Lower leg skin (tissue), 4 donors: Measurements from ENCODE around the gene NRG3. TPM values are rescaled to one million over a fixed set of nuclear protein-coding genes. Genes with fewer than 3 reads are reported as not detected.

ENCODE experiments used
- DNase-seq, 2 donors: peaks; one replicate each; pipeline ENCODE4 v3.0.0-alpha.2; 2019; ENCODE audit warnings: low spot score in 2 of 2
- H3K4me3 ChIP-seq: fragments of 200-600 bp; sonication (generic); 2 replicates; pipeline ENCODE4 v1.5.1; 2017; ENCODE audit warnings: mild to moderate bottlenecking, low read depth; ENCODE audit not compliant: poor library complexity, severe bottlenecking
- POLR2A ChIP-seq, 2 donors: fragments of 450-650 bp; IDR thresholded peaks; one replicate each; pipeline ENCODE4 v1.6.1; 2016 to 2017; ENCODE audit warnings: antibody characterized with exemption in 2 of 2, mild to moderate bottlenecking in 1 of 2, moderate library complexity in 1 of 2
- WGBS, 2 donors: methylation state at CpG; one replicate each; pipeline ENCODE4 v1.1.5; 2018; 5-methylcytosine and 5-hydroxymethylcytosine counted together
- intact Hi-C: fragments of 100-400 bp; cut with DNase I; formaldehyde crosslinking; loops from one replicate; pipeline ENCODE4 v1.15.0; 2023; ENCODE audit warnings: low total_unique reads
- total RNA-seq, 4 donors: library from RNA; depleted of rRNA; stranded (reverse); fragments of >200 nt; gene quantifications; one replicate each; pipeline ENCODE4 v1.1.0, GENCODE V29; 2016
- TF ChIP-seq, protein P1 (sequence below), 3 donors: fragments of 450-650 bp; IDR thresholded peaks; one replicate each; pipeline ENCODE4 v1.5.1; 2016; ENCODE audit warnings: antibody characterized with exemption in 3 of 3, mild to moderate bottlenecking in 3 of 3, moderate library complexity in 2 of 3

The NRG3 gene
- total RNA-seq, 4 donors from 2014 or later = 0.15 to 2.5 (median 0.50) TPM

DNA sequence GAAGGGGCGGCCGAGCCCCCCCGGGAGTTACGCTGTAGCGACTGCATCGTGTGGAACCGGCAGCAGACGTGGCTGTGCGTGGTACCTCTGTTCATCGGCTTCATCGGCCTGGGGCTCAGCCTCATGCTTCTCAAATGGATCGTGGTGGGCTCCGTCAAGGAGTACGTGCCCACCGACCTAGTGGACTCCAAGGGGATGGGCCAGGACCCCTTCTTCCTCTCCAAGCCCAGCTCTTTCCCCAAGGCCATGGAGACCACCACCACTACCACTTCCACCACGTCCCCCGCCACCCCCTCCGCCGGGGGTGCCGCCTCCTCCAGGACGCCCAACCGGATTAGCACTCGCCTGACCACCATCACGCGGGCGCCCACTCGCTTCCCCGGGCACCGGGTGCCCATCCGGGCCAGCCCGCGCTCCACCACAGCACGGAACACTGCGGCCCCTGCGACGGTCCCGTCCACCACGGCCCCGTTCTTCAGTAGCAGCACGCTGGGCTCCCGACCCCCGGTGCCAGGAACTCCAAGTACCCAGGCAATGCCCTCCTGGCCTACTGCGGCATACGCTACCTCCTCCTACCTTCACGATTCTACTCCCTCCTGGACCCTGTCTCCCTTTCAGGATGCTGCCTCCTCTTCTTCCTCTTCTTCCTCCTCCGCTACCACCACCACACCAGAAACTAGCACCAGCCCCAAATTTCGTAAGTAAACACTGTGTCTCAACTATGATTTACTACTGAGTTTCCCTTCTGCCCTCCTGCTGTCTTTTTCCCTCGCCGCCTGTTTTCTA lies 666 bp downstream of the NRG3 start:
- intact Hi-C loops = no loop called here
- TF ChIP-seq POLR2A (IDR thresholded peaks at IDR 0.05) = no peak
- TF ChIP-seq, protein P1, sequence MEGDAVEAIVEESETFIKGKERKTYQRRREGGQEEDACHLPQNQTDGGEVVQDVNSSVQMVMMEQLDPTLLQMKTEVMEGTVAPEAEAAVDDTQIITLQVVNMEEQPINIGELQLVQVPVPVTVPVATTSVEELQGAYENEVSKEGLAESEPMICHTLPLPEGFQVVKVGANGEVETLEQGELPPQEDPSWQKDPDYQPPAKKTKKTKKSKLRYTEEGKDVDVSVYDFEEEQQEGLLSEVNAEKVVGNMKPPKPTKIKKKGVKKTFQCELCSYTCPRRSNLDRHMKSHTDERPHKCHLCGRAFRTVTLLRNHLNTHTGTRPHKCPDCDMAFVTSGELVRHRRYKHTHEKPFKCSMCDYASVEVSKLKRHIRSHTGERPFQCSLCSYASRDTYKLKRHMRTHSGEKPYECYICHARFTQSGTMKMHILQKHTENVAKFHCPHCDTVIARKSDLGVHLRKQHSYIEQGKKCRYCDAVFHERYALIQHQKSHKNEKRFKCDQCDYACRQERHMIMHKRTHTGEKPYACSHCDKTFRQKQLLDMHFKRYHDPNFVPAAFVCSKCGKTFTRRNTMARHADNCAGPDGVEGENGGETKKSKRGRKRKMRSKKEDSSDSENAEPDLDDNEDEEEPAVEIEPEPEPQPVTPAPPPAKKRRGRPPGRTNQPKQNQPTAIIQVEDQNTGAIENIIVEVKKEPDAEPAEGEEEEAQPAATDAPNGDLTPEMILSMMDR (IDR thresholded peaks at IDR 0.05) = no peak
- H3K4me3 ChIP-seq = no peak overlapping the region
- 3 to 4% methylated on average over 33 to 41 of the region's 49 CpGs for WGBS, 2 donors
- no peak for DNase-seq

- TF ChIP-seq POLR2A (IDR thresholded peaks at IDR 0.05) = no peak
- TF ChIP-seq, protein P1 (IDR thresholded peaks at IDR 0.05) = no peak
- intact Hi-C loops = no loop called here
- WGBS, 2 donors = 7 to 8% methylated on average over 25 of the region's 25 CpGs
- H3K4me3 ChIP-seq = no peak overlapping the region
- no peak for DNase-seq
These were observed 1.5 kb downstream of the NRG3 start for GRCh38 chr10:81876253-81877077.

DNA sequence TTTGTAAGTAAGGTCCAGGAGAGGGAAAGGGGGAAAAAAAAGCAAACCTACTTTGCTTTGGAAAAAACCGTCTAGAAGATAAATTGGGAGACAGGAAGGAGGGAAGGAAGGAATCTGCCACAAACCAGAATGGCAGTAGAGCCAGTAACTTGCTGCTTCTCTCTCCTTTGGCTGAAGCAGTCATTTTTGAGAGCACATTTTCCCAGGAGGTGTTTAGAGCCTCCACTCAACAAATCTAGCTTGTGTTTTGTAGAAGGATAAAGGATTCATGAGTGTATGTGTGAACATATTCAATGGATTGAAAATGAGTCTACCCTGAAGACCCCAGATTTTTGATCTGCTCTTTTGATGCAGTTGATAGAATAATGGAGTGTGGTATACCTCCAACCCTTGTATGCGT lies 2.6 kb downstream of the NRG3 start:
- DNase-seq = no peak
- TF ChIP-seq POLR2A (IDR thresholded peaks at IDR 0.05) = no peak
- TF ChIP-seq, protein P1 (IDR thresholded peaks at IDR 0.05) = no peak
- no peak overlapping the region for H3K4me3 ChIP-seq
- 48 to 68% methylated on average over 2 of the region's 2 CpGs for WGBS, 2 donors
- intact Hi-C loops = no loop called here

GRCh38 chr10:81882011-81882410 lies 7.0 kb downstream of the NRG3 start:
- no peak for DNase-seq
- H3K4me3 ChIP-seq = no peak overlapping the region
- TF ChIP-seq POLR2A (IDR thresholded peaks at IDR 0.05) = no peak
- TF ChIP-seq, protein P1 (IDR thresholded peaks at IDR 0.05) = no peak
- WGBS, 2 donors = 79 to 85% methylated on average over 1 of the region's 1 CpG
- intact Hi-C loops = no loop called here

GRCh38 chr10:81884856-81885255 lies 9.9 kb downstream of the NRG3 start:
- no peak for TF ChIP-seq POLR2A (IDR thresholded peaks at IDR 0.05)
- no peak for DNase-seq
- 94 to 95% methylated on average over 1 of the region's 1 CpG for WGBS, 2 donors
- H3K4me3 ChIP-seq = no peak overlapping the region
- intact Hi-C loops = no loop called here

DNA sequence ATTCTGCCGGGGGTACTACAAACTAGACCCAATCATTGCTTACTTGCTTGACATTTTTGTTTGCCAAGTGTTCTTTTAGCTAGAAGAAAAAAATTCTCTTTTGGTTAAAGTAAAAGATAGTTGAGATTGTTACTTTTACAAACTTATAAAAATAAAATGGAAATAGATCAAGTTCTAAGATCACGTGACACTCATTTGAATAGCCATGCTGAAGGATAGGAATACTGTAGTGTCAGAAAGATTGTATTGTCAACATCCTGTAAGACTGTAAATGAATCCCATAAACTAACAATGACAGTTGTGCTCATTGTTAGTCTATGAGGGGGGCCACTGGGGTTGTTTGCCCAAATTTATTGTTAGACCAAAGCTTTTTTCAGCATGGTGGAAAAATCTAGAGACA lies 10.5 kb downstream of the NRG3 start:
- WGBS, 2 donors = 84 to 90% methylated on average over 2 of the region's 2 CpGs
- intact Hi-C loops = no loop called here
- TF ChIP-seq, protein P1 (IDR thresholded peaks at IDR 0.05) = no peak
- no peak for TF ChIP-seq POLR2A (IDR thresholded peaks at IDR 0.05)
- no peak overlapping the region for H3K4me3 ChIP-seq
- DNase-seq = no peak
